Glutamatergic neuron (in vitro differentiated cells): ENCODE data around the gene ZNF554. TPM values are rescaled to one million over a fixed set of nuclear protein-coding genes. Genes with fewer than 3 reads are reported as not detected.
A peak's percentile ranks its signal among the peaks of the same experiment; 100 is the strongest.

Source experiments
- DNase-seq: peaks from one replicate; pipeline ENCODE4 v3.0.0; 2022
- H3K27ac Mint-ChIP-seq: one replicate; pipeline ENCODE4 v1.8.0; 2020; ENCODE audit warnings: mild to moderate bottlenecking, mixed read lengths, inconsistent platforms; ENCODE audit not compliant: unreplicated experiment
- H3K27me3 Mint-ChIP-seq: one replicate; pipeline ENCODE4 v1.8.0; 2020; ENCODE audit warnings: mild to moderate bottlenecking, moderate library complexity, mixed read lengths, inconsistent platforms; ENCODE audit not compliant: unreplicated experiment
- H3K36me3 Mint-ChIP-seq: one replicate; pipeline ENCODE4 v1.8.0; 2020; ENCODE audit warnings: mild to moderate bottlenecking, mixed read lengths, inconsistent platforms; ENCODE audit not compliant: unreplicated experiment
- H3K4me1 Mint-ChIP-seq: one replicate; pipeline ENCODE4 v1.8.0; 2020; ENCODE audit warnings: mild to moderate bottlenecking, low read depth, mixed read lengths, inconsistent platforms; ENCODE audit not compliant: unreplicated experiment
- H3K4me3 Mint-ChIP-seq: one replicate; pipeline ENCODE4 v1.8.0; 2020; ENCODE audit warnings: mild to moderate bottlenecking, mixed read lengths, inconsistent platforms; ENCODE audit not compliant: unreplicated experiment
- H3K9me3 Mint-ChIP-seq: one replicate; pipeline ENCODE4 v1.8.0; 2020; ENCODE audit warnings: mild to moderate bottlenecking, moderate library complexity, mixed read lengths, inconsistent platforms; ENCODE audit not compliant: unreplicated experiment
- CTCF ChIP-seq: fragments of 200-600 bp; sonication (generic); IDR thresholded peaks from one replicate; pipeline ENCODE4 v1.5.0; 2021; ENCODE audit not compliant: partially characterized antibody, unreplicated experiment
- total RNA-seq: library from RNA; stranded (reverse); fragmentation: NEBNext Ultra II Directional; extraction: Animal tissue kit (Norgen Biotek cat#: 25700); gene quantifications from one replicate; pipeline ENCODE4 v1.2.1, GENCODE V29; 2021; ENCODE audit not compliant: unreplicated experiment

ZNF554 gene
- total RNA-seq, 1 donor from 2014 or later = 5.8 TPM

- no peak for TF ChIP-seq CTCF
- Mint-ChIP-seq H3K9me3 (peaks cover 9% of the 10 kb centered on the region), H3K27me3 (peaks cover 10% of the 10 kb centered on the region), H3K4me3 (peak within 1 kb of the TSS; percentile 91), H3K27ac (peak within 1 kb of the TSS; percentile 98), H3K4me1 (peaks cover 20% of the 10 kb centered on the region), H3K36me3 (no peaks in the 10 kb centered on the region)
- DNase-seq = peak; percentile 99
Observed at GRCh38 chr19:2785244-2785997, 34.2 kb upstream of the ZNF554 start, which contains the start of gene THOP1. TSS of gene THOP1 (plus strand) at chr19:2785503. CDS start at chr19:2785663, 160 bp downstream.

DNA sequence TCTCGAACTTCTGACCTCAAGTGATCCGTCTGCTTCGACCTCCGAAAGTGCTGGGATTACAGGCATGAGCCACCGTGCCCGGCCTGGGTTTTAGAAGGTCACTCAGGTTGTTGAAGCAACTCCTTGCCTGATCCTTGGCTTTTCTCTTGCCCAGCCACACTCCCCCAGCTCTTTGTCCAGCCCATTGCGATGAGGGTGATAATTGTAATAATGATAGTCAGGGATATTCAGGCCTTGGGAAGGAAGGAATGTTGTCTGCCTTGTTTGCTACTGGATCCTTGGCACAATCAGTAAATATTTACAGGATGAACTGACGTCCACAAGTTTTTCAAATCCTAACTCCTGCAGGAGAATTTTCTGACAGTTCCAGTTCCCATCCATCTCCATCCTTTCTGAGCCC lies 32.6 kb upstream of the ZNF554 start:
- Mint-ChIP-seq H3K27me3 (peaks cover 10% of the 10 kb centered on the region), H3K4me1 (peaks cover 18% of the 10 kb centered on the region), H3K9me3 (peaks cover 8% of the 10 kb centered on the region), H3K36me3 (no peaks in the 10 kb centered on the region), H3K4me3 (peak overlapping the region; percentile 47), H3K27ac (no peak overlapping the region)
- no peak for TF ChIP-seq CTCF
- no peak for DNase-seq

GRCh38 chr19:2788237-2788636 lies 31.4 kb upstream of the ZNF554 start:
- no peak overlapping the region for H3K27ac Mint-ChIP-seq
- peaks cover 7% of the 10 kb centered on the region for H3K27me3 Mint-ChIP-seq
- H3K4me3 Mint-ChIP-seq = peak overlapping the region; percentile 15
- no peak for DNase-seq
- peaks cover 15% of the 10 kb centered on the region for H3K4me1 Mint-ChIP-seq
- peaks cover 4% of the 10 kb centered on the region for H3K9me3 Mint-ChIP-seq
- no peaks in the 10 kb centered on the region for H3K36me3 Mint-ChIP-seq
- no peak for TF ChIP-seq CTCF

- H3K4me3 Mint-ChIP-seq = no peak overlapping the region
- H3K36me3 Mint-ChIP-seq = no peaks in the 10 kb centered on the region
Observed at GRCh38 chr19:2790194-2790556, 29.5 kb upstream of the ZNF554 start.

More at GRCh38 chr19:2790194-2790556, 29.5 kb upstream of the ZNF554 start:
- peak overlapping the region; percentile 28 for H3K27ac Mint-ChIP-seq
- no peaks in the 10 kb centered on the region for H3K27me3 Mint-ChIP-seq
- H3K4me1 Mint-ChIP-seq = peaks cover 3% of the 10 kb centered on the region
- no peak for DNase-seq
- no peak for TF ChIP-seq CTCF
- H3K9me3 Mint-ChIP-seq = no peaks in the 10 kb centered on the region
